Measurements from ENCODE around the gene SUCLG1.

GRCh38 chr2:84425310-84425709, 33.8 kb downstream of the SUCLG1 start:
- TF ChIP-seq CTCF (IDR thresholded peaks at IDR 0.05; ENCODE audit: insufficient read depth, low read length) (no peak), POLR2AphosphoS5 (IDR thresholded peaks at IDR 0.05; ENCODE audit: low read depth) (no peak), GABPA (IDR thresholded peaks at IDR 0.05; ENCODE audit: low read depth) (no peak)
- TF ChIP-seq, protein P1, sequence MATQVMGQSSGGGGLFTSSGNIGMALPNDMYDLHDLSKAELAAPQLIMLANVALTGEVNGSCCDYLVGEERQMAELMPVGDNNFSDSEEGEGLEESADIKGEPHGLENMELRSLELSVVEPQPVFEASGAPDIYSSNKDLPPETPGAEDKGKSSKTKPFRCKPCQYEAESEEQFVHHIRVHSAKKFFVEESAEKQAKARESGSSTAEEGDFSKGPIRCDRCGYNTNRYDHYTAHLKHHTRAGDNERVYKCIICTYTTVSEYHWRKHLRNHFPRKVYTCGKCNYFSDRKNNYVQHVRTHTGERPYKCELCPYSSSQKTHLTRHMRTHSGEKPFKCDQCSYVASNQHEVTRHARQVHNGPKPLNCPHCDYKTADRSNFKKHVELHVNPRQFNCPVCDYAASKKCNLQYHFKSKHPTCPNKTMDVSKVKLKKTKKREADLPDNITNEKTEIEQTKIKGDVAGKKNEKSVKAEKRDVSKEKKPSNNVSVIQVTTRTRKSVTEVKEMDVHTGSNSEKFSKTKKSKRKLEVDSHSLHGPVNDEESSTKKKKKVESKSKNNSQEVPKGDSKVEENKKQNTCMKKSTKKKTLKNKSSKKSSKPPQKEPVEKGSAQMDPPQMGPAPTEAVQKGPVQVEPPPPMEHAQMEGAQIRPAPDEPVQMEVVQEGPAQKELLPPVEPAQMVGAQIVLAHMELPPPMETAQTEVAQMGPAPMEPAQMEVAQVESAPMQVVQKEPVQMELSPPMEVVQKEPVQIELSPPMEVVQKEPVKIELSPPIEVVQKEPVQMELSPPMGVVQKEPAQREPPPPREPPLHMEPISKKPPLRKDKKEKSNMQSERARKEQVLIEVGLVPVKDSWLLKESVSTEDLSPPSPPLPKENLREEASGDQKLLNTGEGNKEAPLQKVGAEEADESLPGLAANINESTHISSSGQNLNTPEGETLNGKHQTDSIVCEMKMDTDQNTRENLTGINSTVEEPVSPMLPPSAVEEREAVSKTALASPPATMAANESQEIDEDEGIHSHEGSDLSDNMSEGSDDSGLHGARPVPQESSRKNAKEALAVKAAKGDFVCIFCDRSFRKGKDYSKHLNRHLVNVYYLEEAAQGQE (IDR thresholded peaks at IDR 0.05; ENCODE audit: insufficient replicate concordance, low read depth), result no peak

All from HL-60 (cell line).